Spleen (tissue), 11 donors: Measurements from ENCODE around the gene NPC1L1. TPM values are rescaled to one million over a fixed set of nuclear protein-coding genes. Genes with fewer than 3 reads are reported as not detected.

Experiments
- DNase-seq: peaks from one replicate; pipeline ENCODE4 v3.0.0-alpha.2; 2020
- H3K27ac ChIP-seq, 8 donors: fragments of 200-600 bp; sonication (generic) in 7 of 8; 1 replicate in 4 of 8; 2 replicates in 4 of 8; pipeline versions ENCODE4 v1.5.0 to v1.8.0; 2016 to 2021; ENCODE audit warnings: inconsistent platforms in 4 of 8, mild to moderate bottlenecking in 4 of 8, moderate library complexity in 1 of 8
- H3K27me3 ChIP-seq, 7 donors: fragments of 200-600 bp; sonication (generic) in 6 of 7; replicated peaks in 1 of 7; 1 replicate in 4 of 7; 2 replicates in 3 of 7; pipeline versions ENCODE4 v1.5.0 to v1.8.0; 2016 to 2021; ENCODE audit warnings: inconsistent platforms in 3 of 7, mild to moderate bottlenecking in 1 of 7
- H3K36me3 ChIP-seq, 6 donors: fragments of 200-600 bp; sonication (generic) in 5 of 6; 1 replicate in 4 of 6; 2 replicates in 2 of 6; pipeline versions ENCODE4 v1.5.0 to v1.8.0; 2016 to 2021; ENCODE audit warnings: inconsistent platforms in 2 of 6
- H3K4me1 ChIP-seq, 6 donors: fragments of 200-600 bp; sonication (generic) in 5 of 6; 1 replicate in 3 of 6; 2 replicates in 3 of 6; pipeline versions ENCODE4 v1.5.0 to v1.8.0; 2016 to 2021; ENCODE audit warnings: inconsistent platforms in 3 of 6
- H3K4me3 ChIP-seq, 8 donors: fragments of 200-600 bp; sonication (generic) in 7 of 8; 1 replicate in 4 of 8; 2 replicates in 4 of 8; pipeline versions ENCODE4 v1.5.0 to v1.8.0; 2016 to 2021; ENCODE audit warnings: inconsistent platforms in 4 of 8, mild to moderate bottlenecking in 4 of 8, moderate library complexity in 2 of 8
- H3K9me3 ChIP-seq, 8 donors: fragments of 200-600 bp; sonication (generic) in 7 of 8; 1 replicate in 4 of 8; 2 replicates in 4 of 8; pipeline versions ENCODE4 v1.5.0 to v1.8.0; 2016 to 2021; ENCODE audit warnings: inconsistent platforms in 4 of 8
- CTCF ChIP-seq, 11 experiments: fragments of 200-600 bp in 7 of 11; fragments of 450-650 bp in 4 of 11; sonication (generic) in 4 of 11; IDR thresholded peaks in 8 of 11; conservative IDR thresholded peaks in 3 of 11; 1 replicate in 7 of 11; 2 replicates in 4 of 11; pipeline versions ENCODE4 v1.4.0 to v1.8.0; 2016 to 2021; ENCODE audit warnings: antibody characterized with exemption in 11 of 11, inconsistent platforms in 4 of 11, mild to moderate bottlenecking in 1 of 11
- POLR2A ChIP-seq, 3 donors: fragments of 450-650 bp; IDR thresholded peaks; one replicate each; pipeline ENCODE4 v1.5.1; 2017; ENCODE audit warnings: antibody characterized with exemption in 3 of 3, mild to moderate bottlenecking in 1 of 3
- POLR2AphosphoS5 ChIP-seq, 3 donors: sonication (generic); formaldehyde crosslinking; IDR thresholded peaks; one replicate each; pipeline ENCODE4 v1.5.1; 2017; ENCODE audit warnings: antibody characterized with exemption in 3 of 3
- WGBS, 5 donors: extraction: QIAGEN DNeasy Blood & Tissue Kit in 3 of 5; methylation state at CpG; one replicate each; pipeline versions ENCODE4 v1.1.5 to v1.1.7; 2013 to 2018; 5-methylcytosine and 5-hydroxymethylcytosine counted together
- intact Hi-C: fragments of 100-400 bp; cut with DNase I; formaldehyde crosslinking; loops from one replicate; pipeline ENCODE4 v1.15.0; 2023; ENCODE audit warnings: low total_unique reads
- polyA plus RNA-seq, 3 donors: library from polyadenylated mRNA; stranded (reverse); fragments of 200-250 nt; gene quantifications; one replicate each; pipeline ENCODE4 v1.2.1, GENCODE V29; 2013
- total RNA-seq, 7 donors: library from RNA; depleted of rRNA in 3 of 7; stranded (reverse); fragments of >200 nt in 3 of 7; fragmentation: NEBNext Ultra II Directional in 4 of 7; extraction: Animal tissue kit (Norgen Biotek cat#: 25700) in 4 of 7; gene quantifications; one replicate each; pipeline versions ENCODE4 v1.1.0 to v1.2.1, GENCODE V29; 2016 to 2021
- donor health status: healthy with polysubstance abuse.
- donor health status: DM: no; HTN: no; CAD: no; lungs with moderate emphysema.
- donor health status: DM: no; HTN: no; CAD: no.
- donor health status: Bipolar disorder and iron deficiency.
- donor health status: healthy.
- donor health status: DM: no; HTN: no; CAD: no.
- donor health status: DM: yes; HTN: yes; CAD: no.

The NPC1L1 gene
- total and polyA plus RNA-seq, 10 donors = 0.02 to 0.07 (median 0.03) TPM; not detected in 6

GRCh38 chr7:44539669-44540506, 1.2 kb downstream of the NPC1L1 start:
- intact Hi-C loops = no loop called here
- Histone ChIP-seq H3K4me3 (no peak overlapping the region), H3K36me3 (no peaks in the 10 kb centered on the region), H3K27ac (no peak overlapping the region), H3K4me1 (no peaks in the 10 kb centered on the region), H3K27me3 (no peaks in the 10 kb centered on the region), H3K9me3 (no peaks in the 10 kb centered on the region)
- TF ChIP-seq CTCF (IDR thresholded peaks at IDR 0.05 in 8 of 11, conservative IDR thresholded peaks at IDR 0.05 in 3 of 11) = no peak
- peak; percentile 55 for DNase-seq
- WGBS, 5 donors = 86 to 93% (median 89%) methylated on average over 26 to 27 of the region's 27 CpGs

GRCh38 chr7:44538798-44539668, 2.1 kb downstream of the NPC1L1 start:
- peak; percentile 50 for DNase-seq
- intact Hi-C loops = no loop called here
- WGBS, 5 donors = 84 to 92% (median 90%) methylated on average over 17 to 32 of the region's 32 CpGs
- no peaks in the 10 kb centered on the region for H3K4me1 ChIP-seq
- no peaks in the 10 kb centered on the region for H3K36me3 ChIP-seq
- no peak overlapping the region for H3K4me3 ChIP-seq
- H3K9me3 ChIP-seq = no peaks in the 10 kb centered on the region
- H3K27ac ChIP-seq = no peak overlapping the region
- no peaks in the 10 kb centered on the region for H3K27me3 ChIP-seq
- TF ChIP-seq CTCF (IDR thresholded peaks at IDR 0.05 in 8 of 11, conservative IDR thresholded peaks at IDR 0.05 in 3 of 11) (no peak), POLR2AphosphoS5 (IDR thresholded peaks at IDR 0.05) (no peak), POLR2A (IDR thresholded peaks at IDR 0.05) (no peak)

GRCh38 chr7:44538093-44538797, 2.9 kb downstream of the NPC1L1 start:
- no peaks in the 10 kb centered on the region for H3K27me3 ChIP-seq
- no peak for TF ChIP-seq CTCF (IDR thresholded peaks at IDR 0.05 in 8 of 11, conservative IDR thresholded peaks at IDR 0.05 in 3 of 11)
- TF ChIP-seq POLR2A (IDR thresholded peaks at IDR 0.05) = no peak
- TF ChIP-seq POLR2AphosphoS5 (IDR thresholded peaks at IDR 0.05) = no peak
- no peaks in the 10 kb centered on the region for H3K36me3 ChIP-seq
- H3K27ac ChIP-seq = no peak overlapping the region
- no peaks in the 10 kb centered on the region for H3K4me1 ChIP-seq
- peak; percentile 59 for DNase-seq
- no peak overlapping the region for H3K4me3 ChIP-seq
- intact Hi-C loops = no loop called here
- WGBS, 5 donors = 80 to 91% (median 88%) methylated on average over 15 to 17 of the region's 17 CpGs
- no peaks in the 10 kb centered on the region for H3K9me3 ChIP-seq
